Measurements from ENCODE around the gene ENPP6. TPM values are rescaled to one million over a fixed set of nuclear protein-coding genes. Genes with fewer than 3 reads are reported as not detected.

ENPP6 gene
- total RNA-seq, 1 experiment from 2014 or later, result not detected

GRCh38 chr4:184197536-184198082 lies 20.1 kb downstream of the ENPP6 start:
- BruUV-seq (replicated peaks), result no TSS peak
- CTCF ChIA-PET, result no interaction called here
- POLR2A ChIA-PET (ENCODE audit: low non-redundant PET), result no interaction called here
- no peak for TF ChIP-seq CTCF (conservative IDR thresholded peaks at IDR 0.05; ENCODE audit: low read depth, low read length)
- no peak for TF ChIP-seq EZH2 (IDR thresholded peaks at IDR 0.05; ENCODE audit: borderline replicate concordance, low read depth, low read length, poor library complexity, severe bottlenecking)
- Histone ChIP-seq H3K27me3 (replicated peaks; ENCODE audit: insufficient read depth, low read depth, low read length, poor library complexity) (no peaks in the 10 kb centered on the region), H3K27ac (ENCODE audit: low read depth, low read length, poor library complexity, severe bottlenecking) (no peak overlapping the region), H3K4me1 (ENCODE audit: insufficient read depth, low read length, poor library complexity, severe bottlenecking) (no peaks in the 10 kb centered on the region), H3K36me3 (ENCODE audit: insufficient read depth, low read length, poor library complexity, severe bottlenecking) (no peaks in the 10 kb centered on the region), H3K4me3 (ENCODE audit: low read depth, low read length, poor library complexity, severe bottlenecking) (no peak overlapping the region), H3K9me3 (ENCODE audit: low read depth, low read length, poor library complexity, severe bottlenecking) (no peaks in the 10 kb centered on the region)
- intact Hi-C loops (cut with micrococcal nuclease; ENCODE audit: unreplicated experiment), result no loop called here
- DNase-seq (ENCODE audit: low spot score), result no peak

GRCh38 chr4:184196730-184197385 lies 20.8 kb downstream of the ENPP6 start:
- H3K36me3 ChIP-seq (ENCODE audit: insufficient read depth, low read length, poor library complexity, severe bottlenecking), result no peaks in the 10 kb centered on the region
- TF ChIP-seq EZH2 (IDR thresholded peaks at IDR 0.05; ENCODE audit: borderline replicate concordance, low read depth, low read length, poor library complexity, severe bottlenecking) (no peak), CTCF (conservative IDR thresholded peaks at IDR 0.05; ENCODE audit: low read depth, low read length) (no peak)
- no peaks in the 10 kb centered on the region for H3K27me3 ChIP-seq (replicated peaks; ENCODE audit: insufficient read depth, low read depth, low read length, poor library complexity)
- ChIA-PET POLR2A (ENCODE audit: low non-redundant PET) (no interaction called here), CTCF (no interaction called here)
- BruUV-seq (replicated peaks), result no TSS peak
- intact Hi-C loops (cut with micrococcal nuclease; ENCODE audit: unreplicated experiment), result no loop called here
- no peaks in the 10 kb centered on the region for H3K4me1 ChIP-seq (ENCODE audit: insufficient read depth, low read length, poor library complexity, severe bottlenecking)
- DNase-seq (ENCODE audit: low spot score), result peak; percentile 3
- H3K4me3 ChIP-seq (ENCODE audit: low read depth, low read length, poor library complexity, severe bottlenecking), result no peak overlapping the region
- H3K27ac ChIP-seq (ENCODE audit: low read depth, low read length, poor library complexity, severe bottlenecking), result no peak overlapping the region
- no peaks in the 10 kb centered on the region for H3K9me3 ChIP-seq (ENCODE audit: low read depth, low read length, poor library complexity, severe bottlenecking)

- H3K36me3 ChIP-seq (ENCODE audit: insufficient read depth, low read length, poor library complexity, severe bottlenecking), result no peaks in the 10 kb centered on the region
- BruUV-seq (replicated peaks), result no TSS peak
- H3K4me1 ChIP-seq (ENCODE audit: insufficient read depth, low read length, poor library complexity, severe bottlenecking), result no peaks in the 10 kb centered on the region
- CTCF ChIA-PET, result no interaction called here
- no peak for DNase-seq (ENCODE audit: low spot score)
- POLR2A ChIA-PET (ENCODE audit: low non-redundant PET), result no interaction called here
- intact Hi-C loops (cut with micrococcal nuclease; ENCODE audit: unreplicated experiment), result no loop called here
- H3K9me3 ChIP-seq (ENCODE audit: low read depth, low read length, poor library complexity, severe bottlenecking), result no peaks in the 10 kb centered on the region
- TF ChIP-seq EZH2 (IDR thresholded peaks at IDR 0.05; ENCODE audit: borderline replicate concordance, low read depth, low read length, poor library complexity, severe bottlenecking) (no peak), CTCF (conservative IDR thresholded peaks at IDR 0.05; ENCODE audit: low read depth, low read length) (no peak)
- no peak overlapping the region for H3K27ac ChIP-seq (ENCODE audit: low read depth, low read length, poor library complexity, severe bottlenecking)
- no peak overlapping the region for H3K4me3 ChIP-seq (ENCODE audit: low read depth, low read length, poor library complexity, severe bottlenecking)
- no peaks in the 10 kb centered on the region for H3K27me3 ChIP-seq (replicated peaks; ENCODE audit: insufficient read depth, low read depth, low read length, poor library complexity)
These were observed 23.8 kb downstream of the ENPP6 start for GRCh38 chr4:184193556-184194525.
